OCI-LY1 (cell line): Measurements from ENCODE around the gene IL1RAPL1.

Experiments
- CTCF ChIP-seq: fragments of 200-600 bp; sonication (generic), shearing (Covaris generic); IDR thresholded peaks from 2 replicates; pipeline ENCODE4 v1.5.1; 2017; ENCODE audit warnings: mild to moderate bottlenecking, antibody characterized with exemption, low read length, moderate library complexity, mixed read lengths
- EZH2 ChIP-seq: fragments of 200-600 bp; sonication (generic), shearing (Covaris generic); IDR thresholded peaks from 2 replicates; pipeline ENCODE4 v1.8.0; 2017; ENCODE audit warnings: borderline replicate concordance, mixed run types, mild to moderate bottlenecking, antibody characterized with exemption, low read length, moderate library complexity, mixed read lengths

- TF ChIP-seq CTCF: no peak
- no peak for TF ChIP-seq EZH2
These were observed 1052.9 kb downstream of the IL1RAPL1 start for GRCh38 chrX:29640106-29640505.
